Keratinocyte (primary cell): ENCODE data around the gene RRAGD. TPM values are rescaled to one million over a fixed set of nuclear protein-coding genes. Genes with fewer than 3 reads are reported as not detected.

Experiments used
- DNase-seq: peaks from one replicate; pipeline ENCODE4 v3.0.0-alpha.2; 2011; ENCODE audit warnings: low read depth, missing footprints, low spot score
- FAIRE-seq: peaks from 2 replicates; lab custom pipeline; 2011; peaks lifted over from hg19 to GRCh38; lab: Jason Lieb, UNC
- H2AFZ ChIP-seq: 2 replicates; pipeline ENCODE4 v1.6.0; 2012; ENCODE audit warnings: low read length, control low read depth, inconsistent platforms; ENCODE audit not compliant: control insufficient read depth
- H3K27ac ChIP-seq: 2 replicates; pipeline ENCODE4 v1.5.1; 2011; ENCODE audit warnings: low read length; ENCODE audit not compliant: control insufficient read depth, insufficient read depth
- H3K27me3 ChIP-seq: 3 replicates; pipeline ENCODE4 v1.6.0; 2011; ENCODE audit warnings: low read length; ENCODE audit not compliant: control insufficient read depth, insufficient read depth; ENCODE audit errors: extremely low read depth
- H3K36me3 ChIP-seq, 2 experiments: 2 replicates in 1 of 2; 3 replicates in 1 of 2; pipeline ENCODE4 v1.5.1; 2011; ENCODE audit warnings: low read length in 2 of 2, mild to moderate bottlenecking in 1 of 2; ENCODE audit not compliant: control insufficient read depth in 2 of 2, insufficient read depth in 2 of 2; ENCODE audit errors: extremely low read depth in 1 of 2
- H3K4me1 ChIP-seq: 3 replicates; pipeline ENCODE4 v1.5.1; 2011; ENCODE audit warnings: low read length; ENCODE audit not compliant: control insufficient read depth, insufficient read depth; ENCODE audit errors: extremely low read depth
- H3K4me2 ChIP-seq: 3 replicates; pipeline ENCODE4 v1.6.0; 2011; ENCODE audit warnings: low read depth, low read length; ENCODE audit not compliant: control insufficient read depth, insufficient read depth; ENCODE audit errors: extremely low read depth
- H3K4me3 ChIP-seq, 3 experiments: fragments of 200-600 bp in 1 of 3; sonication (generic) in 1 of 3; 2 replicates in 2 of 3; 3 replicates in 1 of 3; pipeline ENCODE4 v1.5.1; 2011 to 2016; ENCODE audit warnings: low read length in 3 of 3, mild to moderate bottlenecking in 3 of 3, control low read depth in 2 of 3, inconsistent platforms in 1 of 3, low read depth in 1 of 3, mixed read lengths in 1 of 3, mixed run types in 1 of 3, moderate library complexity in 1 of 3; ENCODE audit not compliant: control insufficient read depth in 2 of 3, insufficient read depth in 2 of 3; ENCODE audit errors: extremely low read depth in 1 of 3
- H3K79me2 ChIP-seq: 2 replicates; pipeline ENCODE4 v1.6.0; 2012; ENCODE audit warnings: low read length; ENCODE audit not compliant: control insufficient read depth, insufficient read depth
- H3K9ac ChIP-seq: 3 replicates; pipeline ENCODE4 v1.6.0; 2011; ENCODE audit warnings: low read length; ENCODE audit not compliant: control insufficient read depth, insufficient read depth; ENCODE audit errors: extremely low read depth
- H3K9me1 ChIP-seq: 3 replicates; pipeline ENCODE4 v1.6.0; 2011; ENCODE audit warnings: low read length; ENCODE audit not compliant: control insufficient read depth, insufficient read depth; ENCODE audit errors: extremely low read depth
- H3K9me3 ChIP-seq: 2 replicates; pipeline ENCODE4 v1.5.1; 2012; ENCODE audit warnings: low read depth, low read length; ENCODE audit not compliant: control insufficient read depth
- H4K20me1 ChIP-seq: 3 replicates; pipeline ENCODE4 v1.6.0; 2011; ENCODE audit warnings: low read length; ENCODE audit not compliant: control insufficient read depth, insufficient read depth; ENCODE audit errors: extremely low read depth
- EZH2 ChIP-seq: IDR thresholded peaks from one replicate; pipeline ENCODE4 v1.6.1; 2012; ENCODE audit warnings: inconsistent platforms, mild to moderate bottlenecking, low read length, moderate library complexity
- dilution Hi-C: fragments of 300-500 bp; cut with MboI; formaldehyde crosslinking; loops from one replicate; pipeline ENCODE4 v1.7.0; 2020; ENCODE audit warnings: low sequenced_read_pairs; ENCODE audit not compliant: extremely low pct_ligation_motif_present
- polyA plus RNA-seq, 5 experiments: library from polyadenylated mRNA; depleted of rRNA in 3 of 5; stranded (reverse) in 3 of 5; stranded (forward) in 1 of 5; unstranded in 1 of 5; fragments of >200 nt; gene quantifications; 1 replicate in 1 of 5; 2 replicates in 3 of 5; 3 replicates in 1 of 5; pipeline versions ENCODE4 v1.2.1 to v1.2.3, GENCODE V29; 2011 to 2012; ENCODE audit warnings: missing spikeins in 2 of 5, low read depth in 1 of 5, low replicate concordance in 1 of 5
- TF ChIP-seq, protein P1 (sequence below), 3 experiments: IDR thresholded peaks in 1 of 3; conservative IDR thresholded peaks in 1 of 3; optimal IDR thresholded peaks in 1 of 3; 2 replicates in 2 of 3; 3 replicates in 1 of 3; pipeline versions ENCODE3 to v1.5.1; 2011; ENCODE audit warnings: low read length in 3 of 3, mild to moderate bottlenecking in 3 of 3, moderate library complexity in 2 of 3, control low read depth in 1 of 3, inconsistent platforms in 1 of 3; ENCODE audit not compliant: insufficient read depth in 2 of 3; ENCODE audit errors: extremely low read depth in 1 of 3

RRAGD gene
- polyA plus RNA-seq, 1 donor (not counting 4 experiments of a cell fraction or from before 2014, with no cell fraction given), result 0.18 TPM

DNA sequence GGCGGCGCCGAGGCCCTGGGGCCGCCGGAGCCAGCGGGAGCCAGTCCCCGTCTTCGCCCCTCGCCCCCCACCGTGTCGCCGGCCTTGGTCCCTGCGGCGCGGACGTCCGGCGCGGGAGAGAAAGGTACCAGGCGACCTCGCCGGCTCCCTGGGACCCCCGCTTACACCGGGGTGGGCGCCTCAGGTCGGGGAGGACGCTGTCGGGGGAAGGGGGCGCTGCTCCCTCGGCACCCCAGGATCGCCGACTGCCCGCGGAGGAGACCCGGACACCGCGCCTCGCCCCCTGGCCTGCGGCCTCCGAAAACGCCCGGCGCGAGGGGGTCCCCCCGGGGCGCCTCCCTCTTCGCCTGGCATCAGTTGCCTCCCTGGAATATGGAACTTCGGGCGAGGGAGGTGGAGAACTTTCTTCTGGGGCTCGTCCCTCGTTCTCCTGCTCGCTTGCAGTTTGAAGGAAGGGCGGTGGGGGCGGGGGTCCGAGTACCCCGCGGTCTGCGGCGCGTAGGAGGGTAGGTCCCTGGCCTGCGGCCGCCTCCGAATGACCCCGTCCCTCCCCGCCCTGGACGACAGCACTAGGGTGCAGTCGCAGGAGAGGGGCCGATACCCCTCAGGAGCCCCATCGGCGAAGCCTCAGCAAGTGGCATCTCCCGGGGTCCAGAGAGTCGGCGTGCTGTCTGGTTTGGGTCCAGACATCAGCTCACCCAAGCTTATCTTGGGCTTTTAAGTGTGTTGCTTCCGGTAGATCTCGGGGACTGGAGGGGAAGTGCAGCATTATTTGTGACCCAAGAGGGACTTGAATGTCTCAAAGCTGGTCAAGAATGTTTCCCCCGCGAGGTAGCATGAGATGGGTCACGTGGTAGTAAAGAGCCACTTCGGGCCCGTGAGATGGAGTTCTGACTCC, 21.4 kb upstream of the RRAGD start:
- Histone ChIP-seq H3K79me2 (no peaks in the 10 kb centered on the region), H3K4me3 (peak overlapping the region; percentile 62 to 65 (median 63)), H3K9ac (peak overlapping the region; percentile 48), H3K4me1 (peaks cover 5% of the 10 kb centered on the region), H3K9me3 (no peaks in the 10 kb centered on the region), H3K4me2 (peak overlapping the region; percentile 52), H4K20me1 (no peaks in the 10 kb centered on the region), H3K27ac (no peak overlapping the region), H3K36me3 (no peaks in the 10 kb centered on the region), H3K9me1 (no peaks in the 10 kb centered on the region), H2AFZ (peak overlapping the region; percentile 9), H3K27me3 (peaks cover 14% of the 10 kb centered on the region)
- TF ChIP-seq, protein P1, sequence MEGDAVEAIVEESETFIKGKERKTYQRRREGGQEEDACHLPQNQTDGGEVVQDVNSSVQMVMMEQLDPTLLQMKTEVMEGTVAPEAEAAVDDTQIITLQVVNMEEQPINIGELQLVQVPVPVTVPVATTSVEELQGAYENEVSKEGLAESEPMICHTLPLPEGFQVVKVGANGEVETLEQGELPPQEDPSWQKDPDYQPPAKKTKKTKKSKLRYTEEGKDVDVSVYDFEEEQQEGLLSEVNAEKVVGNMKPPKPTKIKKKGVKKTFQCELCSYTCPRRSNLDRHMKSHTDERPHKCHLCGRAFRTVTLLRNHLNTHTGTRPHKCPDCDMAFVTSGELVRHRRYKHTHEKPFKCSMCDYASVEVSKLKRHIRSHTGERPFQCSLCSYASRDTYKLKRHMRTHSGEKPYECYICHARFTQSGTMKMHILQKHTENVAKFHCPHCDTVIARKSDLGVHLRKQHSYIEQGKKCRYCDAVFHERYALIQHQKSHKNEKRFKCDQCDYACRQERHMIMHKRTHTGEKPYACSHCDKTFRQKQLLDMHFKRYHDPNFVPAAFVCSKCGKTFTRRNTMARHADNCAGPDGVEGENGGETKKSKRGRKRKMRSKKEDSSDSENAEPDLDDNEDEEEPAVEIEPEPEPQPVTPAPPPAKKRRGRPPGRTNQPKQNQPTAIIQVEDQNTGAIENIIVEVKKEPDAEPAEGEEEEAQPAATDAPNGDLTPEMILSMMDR (optimal IDR thresholded peaks at IDR 0.05 in 1 of 3, IDR thresholded peaks at IDR 0.05 in 1 of 3, conservative IDR thresholded peaks at IDR 0.05 in 1 of 3; ENCODE audit: extremely low read depth in 1 of 3, insufficient read depth in 2 of 3, low read length in 3 of 3), result no peak
- no peak for TF ChIP-seq EZH2
- FAIRE-seq, result peak; percentile 44
- no peak for DNase-seq
- dilution Hi-C loops, result loop anchor here (10.0 kb wide), 1 partner anchor 191 kb away; no protein-coding TSS in a partner anchor

DNA sequence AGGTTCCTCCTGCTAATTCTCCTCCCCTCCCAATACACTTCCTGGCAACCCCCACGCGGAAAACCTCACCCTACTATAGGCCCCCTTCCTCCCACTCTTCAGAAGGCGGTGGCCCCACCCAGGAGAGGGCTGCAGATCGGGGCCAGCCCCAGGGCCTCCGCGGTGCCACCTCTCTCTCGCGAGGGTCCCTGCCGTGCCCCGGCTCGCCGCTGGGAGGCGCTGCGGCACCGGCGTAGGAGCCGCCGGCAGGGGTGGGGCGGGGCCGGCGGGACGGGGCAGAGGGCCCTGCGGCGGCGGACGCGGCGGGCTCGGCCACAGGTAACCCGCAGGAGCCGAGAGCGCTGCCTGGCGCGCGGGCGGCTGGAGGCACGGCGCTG, 20.8 kb upstream of the RRAGD start, which contains the start of gene ANKRD6:
Gene ANKRD6 (plus strand): TSS at position 278 of the 377 bp plus-strand sequence. CDS start 133,825 bp downstream, outside the sequence.
- no peak for TF ChIP-seq EZH2
- TF ChIP-seq, protein P1 (optimal IDR thresholded peaks at IDR 0.05 in 1 of 3, IDR thresholded peaks at IDR 0.05 in 1 of 3, conservative IDR thresholded peaks at IDR 0.05 in 1 of 3; ENCODE audit: extremely low read depth in 1 of 3, insufficient read depth in 2 of 3, low read length in 3 of 3), result peak; percentile 61 to 94 (median 73)
- FAIRE-seq (no peak), DNase-seq (no peak)
- Histone ChIP-seq H3K36me3 (no peaks in the 10 kb centered on the region), H2AFZ (peak within 1 kb of the TSS; percentile 73), H3K9me3 (no peaks in the 10 kb centered on the region), H3K79me2 (no peaks in the 10 kb centered on the region), H4K20me1 (no peaks in the 10 kb centered on the region), H3K9ac (peak within 1 kb of the TSS; percentile 48), H3K27ac (no peak within 1 kb of the TSS), H3K4me2 (peak within 1 kb of the TSS; percentile 76), H3K4me1 (peaks cover 5% of the 10 kb centered on the region), H3K27me3 (peaks cover 14% of the 10 kb centered on the region), H3K9me1 (no peaks in the 10 kb centered on the region), H3K4me3 (peak within 1 kb of the TSS; percentile 62 to 65 (median 63))
- dilution Hi-C loops, result loop anchor here (10.0 kb wide), 1 partner anchor 192 kb away; no protein-coding TSS in a partner anchor
